IPS-18c (cell line): ENCODE measurements around the gene IQGAP1.

ENCODE experiments used
- H3K4me3 ChIP-seq: 2 replicates; pipeline ENCODE4 v1.7.0; 2013; ENCODE audit warnings: low read depth, mild to moderate bottlenecking, low read length, moderate library complexity; ENCODE audit not compliant: insufficient read depth
- H3K9me3 ChIP-seq: one replicate; pipeline ENCODE4 v1.6.1; 2013; ENCODE audit warnings: mild to moderate bottlenecking, low read length, moderate library complexity; ENCODE audit not compliant: control insufficient read depth, insufficient read depth

Gene IQGAP1

DNA sequence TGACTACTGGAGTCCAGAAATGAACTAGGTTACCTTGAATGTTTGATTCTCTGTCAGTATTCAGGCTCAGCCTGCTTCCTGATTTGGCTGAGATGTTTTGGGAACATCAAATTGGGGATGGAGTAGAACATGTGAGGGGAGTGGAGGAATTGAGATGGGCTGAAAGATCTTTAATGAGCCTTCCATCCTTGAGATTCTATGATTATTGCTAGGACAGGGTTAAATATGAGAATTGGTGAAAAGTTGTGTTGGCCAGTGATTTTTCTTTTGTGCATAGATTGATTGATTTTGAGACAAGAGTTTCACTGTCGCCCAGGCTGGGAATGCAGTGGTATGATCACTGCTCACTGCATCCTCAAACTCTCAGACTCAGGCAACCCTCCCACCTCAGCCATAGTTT is 32.4 kb downstream of the IQGAP1 start:
- Histone ChIP-seq H3K4me3 (no peak overlapping the region), H3K9me3 (no peaks in the 10 kb centered on the region)

DNA sequence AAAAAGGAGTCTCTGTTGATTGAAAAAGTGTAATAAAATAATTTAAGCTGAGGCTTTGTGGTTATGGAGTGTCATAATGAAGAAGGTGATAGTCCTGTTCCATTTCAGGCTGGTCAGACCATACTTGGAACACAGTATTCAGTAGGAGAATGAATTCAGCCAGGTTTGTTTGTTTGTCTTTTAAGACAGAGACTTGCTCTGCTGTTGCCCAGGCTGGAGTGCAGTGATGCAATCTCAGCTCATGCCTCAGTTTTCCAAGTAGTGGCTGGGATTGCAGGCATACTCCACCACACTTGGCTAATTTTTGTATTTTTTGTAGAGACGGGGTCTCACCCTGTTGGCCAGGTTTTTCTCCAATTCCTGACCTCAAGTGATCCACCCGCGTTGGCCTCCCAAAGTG is 33.5 kb downstream of the IQGAP1 start:
- Histone ChIP-seq H3K4me3 (no peak overlapping the region), H3K9me3 (no peaks in the 10 kb centered on the region)

DNA sequence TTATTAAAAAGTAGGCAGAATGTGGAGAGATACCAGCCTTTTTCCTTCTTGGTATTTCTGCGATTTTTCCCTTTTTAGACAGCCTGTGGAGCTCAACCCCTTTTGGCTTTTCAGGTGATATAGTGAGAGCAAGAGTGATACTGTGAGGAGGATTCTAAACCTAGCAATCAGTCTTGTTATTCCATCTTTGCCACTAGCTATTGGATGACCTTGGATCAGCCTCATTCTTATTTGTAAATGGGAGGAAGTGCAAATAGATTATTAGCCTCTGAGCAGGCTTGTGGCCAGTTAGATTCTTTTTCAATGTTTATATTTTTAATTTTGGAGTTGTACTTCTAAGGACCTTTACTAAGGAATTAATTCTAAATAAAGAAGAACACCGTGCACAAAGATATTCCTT is 34.0 kb downstream of the IQGAP1 start:
- Histone ChIP-seq H3K9me3 (no peaks in the 10 kb centered on the region), H3K4me3 (no peak overlapping the region)

DNA sequence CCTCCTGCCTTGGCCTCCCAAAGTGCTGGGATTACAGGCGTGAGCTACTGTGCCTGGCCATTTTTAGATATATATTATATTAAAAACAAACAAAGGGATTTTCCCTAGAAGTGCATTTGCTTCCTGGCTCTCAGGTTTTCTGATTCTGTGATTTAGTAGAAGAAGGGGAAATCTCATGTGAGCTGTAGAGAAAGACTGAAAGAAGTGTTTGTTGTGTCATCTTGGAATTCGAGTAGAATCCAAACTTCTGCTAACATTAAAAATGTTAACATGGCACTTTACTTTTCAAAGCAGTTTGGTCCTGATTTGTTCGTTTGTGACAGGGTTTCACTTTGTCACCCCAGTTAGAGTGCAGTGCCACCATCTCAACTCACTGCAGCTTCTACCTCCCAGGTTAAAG is 34.9 kb downstream of the IQGAP1 start:
- Histone ChIP-seq H3K4me3 (no peak overlapping the region), H3K9me3 (no peaks in the 10 kb centered on the region)

DNA sequence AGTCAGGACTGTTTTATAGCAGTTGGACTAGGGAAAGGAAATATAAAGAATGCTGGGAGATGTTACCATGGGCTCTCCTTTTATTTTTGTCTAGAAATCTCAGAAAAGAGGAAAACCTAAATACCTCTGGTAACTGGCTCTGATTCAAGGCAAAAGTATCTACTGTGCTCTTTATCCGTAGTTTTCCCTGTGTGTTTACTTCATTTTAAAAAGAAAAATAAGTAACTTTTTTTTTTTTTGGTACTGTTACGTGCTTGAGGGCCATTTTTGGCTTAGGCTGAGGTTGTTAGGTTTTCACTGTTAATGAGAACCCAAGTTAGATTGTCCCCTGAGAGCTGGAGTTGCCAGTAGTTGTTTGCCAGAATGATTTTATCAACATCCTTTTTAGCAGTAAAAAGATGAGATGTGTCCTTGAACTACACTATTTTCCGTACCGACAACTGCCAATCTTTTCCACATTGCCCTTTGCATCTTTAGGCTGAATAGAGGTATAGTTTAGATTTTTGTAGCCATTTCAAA is 35.8 kb downstream of the IQGAP1 start:
- H3K9me3 ChIP-seq, result no peaks in the 10 kb centered on the region
- H3K4me3 ChIP-seq, result no peak overlapping the region

DNA sequence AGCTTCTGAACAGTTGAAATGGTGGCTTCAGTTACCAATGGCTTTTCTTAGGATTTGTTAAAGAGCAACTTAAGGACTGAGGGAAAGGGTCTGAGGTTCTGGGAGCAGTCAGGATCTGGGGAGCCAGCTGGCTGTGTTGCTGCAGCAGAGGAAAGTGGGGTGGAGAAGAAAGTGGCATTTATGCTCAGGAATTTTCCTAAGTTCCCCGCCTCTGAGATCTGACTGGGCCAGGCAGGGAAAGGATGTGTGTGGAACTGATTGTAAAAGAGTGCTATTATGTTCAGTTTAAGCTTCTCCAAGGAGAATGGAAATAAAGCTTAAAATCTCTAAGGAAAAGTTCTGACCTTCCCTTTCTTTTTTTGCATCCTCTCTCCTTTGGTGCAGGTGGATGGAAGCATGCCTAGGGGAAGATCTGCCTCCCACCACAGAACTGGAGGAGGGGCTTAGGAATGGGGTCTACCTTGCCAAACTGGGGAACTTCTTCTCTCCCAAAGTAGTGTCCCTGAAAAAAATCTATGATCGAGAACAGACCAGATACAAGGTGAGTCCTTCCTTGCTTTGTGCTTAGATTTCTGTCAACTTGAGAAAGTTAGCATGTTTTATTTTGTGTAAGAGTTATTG is 37.8 kb downstream of the IQGAP1 start:
- H3K9me3 ChIP-seq, result no peaks in the 10 kb centered on the region
- H3K4me3 ChIP-seq, result no peak overlapping the region

DNA sequence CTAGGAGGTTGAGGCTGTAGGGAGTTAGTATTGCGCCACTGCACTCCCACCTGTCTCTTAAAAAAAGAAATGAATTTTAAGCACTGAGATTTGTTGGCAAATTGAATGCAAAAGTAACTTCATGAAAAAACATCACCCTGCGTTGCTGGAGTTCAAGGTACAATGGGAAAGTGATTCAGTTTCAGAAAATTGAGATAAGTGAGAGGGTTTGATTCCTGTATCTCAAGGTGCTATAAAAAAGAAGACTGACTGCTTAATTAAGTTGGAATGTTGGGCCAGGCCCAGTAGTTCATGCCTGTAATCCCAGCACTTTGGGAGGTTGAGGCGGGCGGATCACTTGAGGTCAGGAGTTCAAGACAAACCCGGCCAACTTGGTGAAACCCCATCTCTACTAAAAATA is 39.1 kb downstream of the IQGAP1 start:
- H3K9me3 ChIP-seq, result no peaks in the 10 kb centered on the region
- no peak overlapping the region for H3K4me3 ChIP-seq

DNA sequence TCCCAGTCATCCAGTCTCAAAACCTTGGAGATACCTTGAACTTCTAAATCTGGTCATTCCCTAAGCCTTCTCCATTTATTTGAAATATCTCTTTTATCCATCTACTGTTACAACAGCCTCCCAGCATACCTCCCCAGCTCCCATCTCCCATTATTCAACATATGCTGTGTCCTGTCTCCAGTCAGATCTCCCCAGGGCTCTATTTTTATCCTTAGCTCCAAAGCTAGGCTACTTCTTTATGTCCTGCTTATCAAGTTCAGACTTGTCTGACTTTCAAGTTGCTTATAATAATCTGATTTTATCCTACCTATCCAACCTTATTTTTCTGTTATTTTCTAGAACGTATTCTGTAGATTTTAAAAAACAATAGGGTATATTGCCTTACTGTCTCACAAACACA is 44.2 kb downstream of the IQGAP1 start:
- Histone ChIP-seq H3K9me3 (no peaks in the 10 kb centered on the region), H3K4me3 (no peak overlapping the region)

DNA sequence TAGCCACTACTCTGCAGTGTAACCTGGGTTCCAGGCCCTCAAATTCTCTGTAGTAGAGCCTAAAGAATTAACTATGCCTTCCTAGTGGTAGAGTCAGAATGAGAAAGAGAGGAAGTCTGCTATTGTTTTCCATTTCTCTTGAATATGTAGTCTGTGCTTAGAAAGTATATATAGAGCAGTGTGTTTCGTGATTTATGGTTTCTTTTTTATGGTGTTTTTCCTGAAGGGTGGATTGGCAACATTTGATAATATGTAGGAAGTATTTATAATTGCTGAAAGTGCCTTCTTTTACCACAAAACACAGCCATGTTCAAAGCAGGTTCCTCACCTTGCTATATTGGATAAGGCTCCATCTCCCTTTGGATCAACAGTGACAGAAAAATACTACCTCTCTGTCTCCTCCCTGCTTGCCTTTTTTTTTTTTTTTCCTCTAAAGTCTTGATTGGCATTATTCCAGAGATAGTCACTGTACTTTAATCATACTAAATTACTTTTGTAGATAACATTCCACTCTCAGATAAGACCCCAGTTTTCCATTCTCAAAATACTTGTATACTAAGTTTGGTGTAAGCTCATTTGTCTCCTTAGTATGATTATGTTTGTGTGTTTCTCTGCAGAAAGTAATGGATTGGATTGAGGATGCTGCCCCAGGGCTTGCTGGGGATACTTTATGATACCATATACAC is 47.8 kb downstream of the IQGAP1 start:
- H3K4me3 ChIP-seq, result no peak overlapping the region
- no peaks in the 10 kb centered on the region for H3K9me3 ChIP-seq

DNA sequence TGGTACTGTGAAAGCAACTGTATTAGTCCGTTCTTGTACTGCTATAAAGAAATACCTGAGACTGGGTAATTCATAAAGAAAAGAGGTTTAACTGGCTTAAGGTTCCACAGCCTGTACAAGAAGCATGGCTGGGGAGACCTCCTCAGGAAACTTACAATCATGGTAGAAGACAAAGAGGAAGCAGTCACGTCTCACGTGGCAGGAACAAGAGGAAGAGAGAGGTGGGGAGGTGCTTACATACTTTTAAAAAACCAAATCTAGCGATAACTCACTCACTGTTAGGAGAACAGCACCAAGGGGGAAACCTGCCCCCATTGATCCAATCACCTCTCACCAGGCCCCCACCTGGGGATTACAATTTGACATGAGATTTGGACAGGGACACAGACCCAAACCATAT is 48.9 kb downstream of the IQGAP1 start:
- Histone ChIP-seq H3K9me3 (no peaks in the 10 kb centered on the region), H3K4me3 (no peak overlapping the region)

DNA sequence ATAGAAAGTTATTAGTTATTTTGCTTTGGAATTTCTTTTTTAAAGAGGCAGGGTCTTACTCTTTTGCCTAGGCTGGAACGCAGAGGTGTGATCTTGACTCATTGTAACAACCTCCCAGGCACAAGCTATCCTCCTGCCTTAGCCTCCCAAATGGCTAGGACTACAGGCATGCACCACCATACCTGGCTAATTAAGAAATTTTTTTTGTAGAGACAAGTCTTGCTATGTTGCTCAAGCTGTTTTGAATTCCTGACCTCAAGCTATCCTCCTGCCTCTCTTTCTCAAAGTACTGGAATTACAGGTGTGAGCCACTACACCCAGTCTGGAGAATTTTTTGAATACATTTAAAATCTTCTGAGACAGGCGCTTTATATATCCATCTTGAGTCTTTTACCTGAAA is 49.5 kb downstream of the IQGAP1 start:
- Histone ChIP-seq H3K9me3 (no peaks in the 10 kb centered on the region), H3K4me3 (no peak overlapping the region)

DNA sequence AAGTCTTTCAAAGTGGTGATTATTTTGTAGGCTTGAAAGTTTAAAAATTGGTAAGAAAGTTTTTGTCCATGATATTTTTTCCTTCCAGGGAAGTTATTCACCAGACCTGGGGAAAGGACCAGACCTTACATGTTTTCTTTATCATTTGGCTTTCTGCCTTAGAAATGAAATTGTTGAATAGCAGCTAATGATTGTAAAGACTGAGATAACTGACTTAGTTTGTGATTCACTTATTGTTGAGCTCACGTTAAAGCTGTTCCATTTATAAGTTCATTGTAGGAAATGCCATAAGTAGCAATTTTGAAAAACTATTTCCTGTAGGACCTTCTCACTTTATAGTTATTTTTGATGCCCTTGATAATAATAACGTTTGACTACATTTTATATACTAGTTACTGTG is 51.9 kb downstream of the IQGAP1 start:
- no peaks in the 10 kb centered on the region for H3K9me3 ChIP-seq

DNA sequence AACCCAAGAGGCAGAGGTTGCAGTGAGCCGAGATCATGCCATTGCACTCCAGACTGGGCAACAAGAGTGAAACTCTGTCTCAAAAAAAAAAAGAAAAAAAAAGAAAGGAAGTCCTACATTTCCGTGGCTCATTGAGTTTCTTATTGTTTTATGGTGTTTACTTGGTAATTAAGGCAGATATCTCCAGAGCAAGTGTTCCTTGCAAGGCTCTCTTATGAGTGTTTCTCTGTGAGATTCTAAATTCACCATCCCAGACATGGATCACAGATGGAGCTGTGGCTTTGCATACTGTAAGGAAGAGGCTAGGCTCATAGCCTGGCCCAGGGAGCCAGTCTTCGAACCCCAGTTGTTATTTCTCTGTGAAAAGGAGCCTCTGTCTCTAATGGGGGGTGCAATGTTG is 53.0 kb downstream of the IQGAP1 start:
- no peaks in the 10 kb centered on the region for H3K9me3 ChIP-seq
- H3K4me3 ChIP-seq, result no peak overlapping the region

More for the DNA sequence above, 51.9 kb downstream of the IQGAP1 start:
- H3K4me3 ChIP-seq, result no peak overlapping the region

DNA sequence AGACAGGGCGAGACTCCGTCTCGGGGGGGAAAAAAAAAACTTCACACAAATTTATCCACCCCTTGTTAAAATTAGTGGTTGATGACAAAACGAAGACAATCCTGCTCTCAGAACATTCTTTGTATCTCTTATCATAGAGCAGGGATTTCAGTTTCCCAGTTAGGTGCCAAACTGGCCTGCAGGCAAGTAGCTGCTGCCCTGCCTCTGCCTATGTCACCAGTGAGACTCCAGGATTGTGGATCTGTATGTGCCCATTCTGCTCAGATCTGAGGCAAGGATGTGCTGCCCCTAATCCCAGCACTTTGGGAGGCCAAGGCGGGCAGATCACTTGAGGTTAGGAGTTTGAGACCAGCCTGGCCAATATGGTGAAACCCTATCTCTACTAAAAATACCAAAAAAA is 54.4 kb downstream of the IQGAP1 start:
- no peaks in the 10 kb centered on the region for H3K9me3 ChIP-seq
- H3K4me3 ChIP-seq, result no peak overlapping the region

DNA sequence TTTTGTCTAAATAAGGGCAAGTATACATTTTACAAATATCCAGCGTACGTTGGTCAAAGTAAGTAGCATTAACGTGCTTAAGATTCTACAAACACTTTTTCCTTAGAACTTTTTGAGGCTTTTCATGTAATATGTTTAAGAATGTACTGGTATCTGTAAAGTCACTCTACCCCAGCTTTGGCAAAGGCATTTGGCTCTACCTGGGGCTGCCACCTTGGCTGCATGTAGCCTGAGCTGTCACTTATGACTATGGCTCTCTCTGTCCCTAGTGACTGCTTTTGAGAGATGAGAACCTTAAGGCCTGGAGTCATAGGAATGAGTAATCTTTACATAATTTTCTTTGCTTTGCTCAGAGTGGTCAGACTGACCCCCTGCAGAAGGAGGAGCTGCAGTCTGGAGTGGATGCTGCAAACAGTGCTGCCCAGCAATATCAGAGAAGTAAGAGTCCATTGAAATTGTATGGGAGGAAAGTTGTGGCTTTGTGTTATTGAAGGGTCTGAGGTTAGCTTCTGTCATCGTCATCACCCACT is 61.2 kb downstream of the IQGAP1 start:
- H3K4me3 ChIP-seq, result no peak overlapping the region
- no peaks in the 10 kb centered on the region for H3K9me3 ChIP-seq

DNA sequence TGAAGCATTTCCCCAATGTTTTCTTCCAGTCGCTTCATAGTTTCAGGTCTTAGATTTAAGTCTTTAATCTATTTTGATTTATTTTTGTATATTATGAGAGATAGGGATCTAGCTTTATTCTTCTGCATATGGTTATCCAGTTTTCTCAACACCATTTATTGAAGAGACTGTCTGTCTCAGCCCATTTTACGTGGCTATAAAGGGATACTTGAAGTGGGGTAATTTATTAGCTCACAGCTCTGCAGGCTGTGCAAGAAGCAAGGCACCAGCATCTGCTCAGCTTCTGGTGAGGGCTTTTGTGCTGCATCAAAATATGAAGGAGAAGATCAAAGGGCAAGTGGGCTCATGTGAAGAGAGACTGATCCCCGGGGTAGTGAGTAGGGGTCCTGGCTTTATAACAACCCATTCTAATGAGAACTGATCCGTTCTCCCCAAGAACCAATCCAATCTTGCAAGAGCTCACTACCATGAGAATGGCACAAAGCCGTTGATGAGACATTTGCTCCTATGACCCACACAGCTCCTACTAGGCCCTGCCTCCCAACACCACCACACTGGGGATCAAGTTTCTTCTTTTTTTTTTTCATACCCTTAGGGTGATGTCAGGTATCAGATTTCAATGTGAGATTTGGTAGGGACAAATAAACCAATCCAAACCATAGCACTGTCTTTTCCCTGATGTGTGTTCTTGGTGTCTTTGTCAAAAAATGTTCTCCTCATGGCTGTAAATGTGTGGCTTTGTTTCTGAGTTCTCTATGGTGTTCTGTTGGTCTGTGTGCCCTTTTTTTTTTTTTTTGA is 63.2 kb downstream of the IQGAP1 start:
- H3K4me3 ChIP-seq, result no peak overlapping the region
- no peaks in the 10 kb centered on the region for H3K9me3 ChIP-seq

DNA sequence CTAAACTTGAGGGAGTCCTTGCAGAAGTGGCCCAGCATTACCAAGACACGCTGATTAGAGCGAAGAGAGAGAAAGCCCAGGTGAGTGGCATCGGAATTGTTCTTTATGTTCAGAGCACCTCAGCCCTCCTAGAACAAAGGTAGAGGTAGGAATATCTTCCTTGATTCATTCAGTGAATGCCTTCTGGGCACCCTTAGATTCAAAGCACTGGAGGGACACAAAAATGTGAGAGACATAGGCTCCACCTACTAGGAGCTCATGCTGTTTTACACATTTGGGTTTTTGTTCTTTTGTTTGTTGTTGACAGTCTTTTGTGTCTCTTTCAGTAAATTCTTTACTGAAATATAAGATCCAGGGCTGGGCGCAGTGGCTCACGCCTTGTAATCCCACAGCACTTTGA is 68.2 kb downstream of the IQGAP1 start:
- Histone ChIP-seq H3K4me3 (no peak overlapping the region), H3K9me3 (no peaks in the 10 kb centered on the region)

DNA sequence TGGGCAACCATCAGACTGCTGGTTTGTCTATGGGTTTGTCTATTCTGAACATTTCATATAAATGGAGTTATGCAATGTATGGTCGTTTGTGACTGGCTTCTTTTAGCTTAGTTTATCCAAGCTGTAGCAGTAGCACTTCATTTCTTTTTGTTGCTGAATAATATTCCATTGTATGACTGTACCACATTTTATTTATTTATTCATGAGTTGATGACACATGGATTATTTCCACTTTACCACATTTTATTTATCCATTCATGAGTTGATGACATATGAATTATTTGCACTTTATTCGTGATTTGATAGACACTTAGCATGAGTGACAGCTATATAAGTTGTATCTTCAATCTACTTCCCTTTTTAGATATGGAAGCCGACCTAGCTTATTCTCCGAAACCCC is 70.0 kb downstream of the IQGAP1 start:
- Histone ChIP-seq H3K9me3 (no peaks in the 10 kb centered on the region), H3K4me3 (no peak overlapping the region)
